Measurements from ENCODE around the gene SEMA6C.
"Not testable (repeated sequence)": the region's sequence is repeated elsewhere in the genome, so short reads cannot be mapped to it uniquely, and the experiment has no call there.

Gene SEMA6C

DNA sequence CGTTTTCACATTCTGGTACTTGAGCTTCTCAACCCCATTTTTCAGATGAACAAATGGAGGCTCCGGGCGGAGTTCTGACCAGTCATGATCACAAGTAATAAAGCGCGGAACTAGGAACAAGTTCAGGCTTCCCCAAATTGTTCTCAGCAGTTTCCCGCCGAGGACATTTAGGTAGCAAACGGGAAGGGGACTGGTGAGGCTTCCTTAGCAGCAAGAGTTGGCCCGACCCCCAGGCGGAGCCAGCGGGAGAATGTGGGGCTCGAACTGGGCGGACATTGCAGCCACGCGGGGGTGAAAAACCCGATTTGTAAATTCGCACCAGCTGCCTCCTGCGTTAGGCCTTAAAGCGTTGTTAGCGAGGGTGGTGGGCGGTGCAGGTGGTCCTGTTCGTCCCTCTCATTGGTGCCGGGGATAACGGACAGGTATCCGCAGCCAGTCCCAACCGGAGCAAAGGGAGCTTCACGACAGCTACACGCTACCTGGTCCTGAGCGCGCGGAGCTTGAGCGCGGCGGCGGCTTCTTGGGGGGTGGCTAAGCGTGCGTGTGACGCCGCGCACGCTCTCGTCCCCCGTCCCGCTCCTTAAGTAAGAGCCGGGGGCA lies 15.3 kb downstream of the SEMA6C start:
- H3K4me1 Mint-ChIP-seq (ENCODE audit: low read depth), result peaks cover 10% of the 10 kb centered on the region
- no peaks in the 10 kb centered on the region for H3K27me3 Mint-ChIP-seq (ENCODE audit: low read depth)
- H3K27ac Mint-ChIP-seq, result peak overlapping the region; percentile 52
- peak; percentile 70 for DNase-seq (ENCODE audit: low spot score)
- peak overlapping the region; percentile 66 for H3K4me3 Mint-ChIP-seq
- H3K36me3 Mint-ChIP-seq (ENCODE audit: low read depth), result peaks cover 3% of the 10 kb centered on the region
- H3K9me3 Mint-ChIP-seq, result no peaks in the 10 kb centered on the region

GRCh38 chr1:151128800-151129199 lies 17.6 kb downstream of the SEMA6C start:
- no peak overlapping the region for H3K4me3 Mint-ChIP-seq
- no peak overlapping the region for H3K27ac Mint-ChIP-seq
- no peaks in the 10 kb centered on the region for H3K9me3 Mint-ChIP-seq
- H3K27me3 Mint-ChIP-seq (ENCODE audit: low read depth), result no peaks in the 10 kb centered on the region
- peaks cover 3% of the 10 kb centered on the region for H3K36me3 Mint-ChIP-seq (ENCODE audit: low read depth)
- peaks cover 10% of the 10 kb centered on the region for H3K4me1 Mint-ChIP-seq (ENCODE audit: low read depth)
- no peak for DNase-seq (ENCODE audit: low spot score)

GRCh38 chr1:151124763-151125403 lies 21.5 kb downstream of the SEMA6C start:
- no peak overlapping the region for H3K4me3 Mint-ChIP-seq
- H3K27ac Mint-ChIP-seq, result no peak overlapping the region
- H3K9me3 Mint-ChIP-seq, result no peaks in the 10 kb centered on the region
- peaks cover 5% of the 10 kb centered on the region for H3K36me3 Mint-ChIP-seq (ENCODE audit: low read depth)
- no peaks in the 10 kb centered on the region for H3K4me1 Mint-ChIP-seq (ENCODE audit: low read depth)
- no peak for DNase-seq (ENCODE audit: low spot score)
- no peaks in the 10 kb centered on the region for H3K27me3 Mint-ChIP-seq (ENCODE audit: low read depth)

DNA sequence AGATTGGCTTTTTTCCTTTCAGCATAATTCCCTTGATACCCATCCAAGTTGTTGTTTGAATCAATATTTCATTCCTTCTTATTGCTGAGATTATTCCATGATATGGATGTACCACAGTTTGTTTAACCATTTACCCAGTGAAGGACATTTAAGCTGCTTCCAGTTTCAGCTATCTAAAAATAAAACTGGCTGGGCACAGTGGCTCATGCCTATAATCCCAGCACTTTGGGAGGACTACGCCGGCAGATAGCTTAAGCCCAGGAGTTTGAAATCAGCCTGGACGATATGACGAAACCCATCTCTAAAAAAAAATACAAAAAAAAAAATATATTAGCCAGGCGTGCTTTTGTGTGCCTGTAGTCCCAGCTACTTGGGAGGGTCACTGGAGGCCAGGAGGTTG lies 32.6 kb downstream of the SEMA6C start:
- Mint-ChIP-seq H3K27ac (no peak overlapping the region), H3K27me3 (ENCODE audit: low read depth) (no peaks in the 10 kb centered on the region), H3K9me3 (no peaks in the 10 kb centered on the region), H3K36me3 (ENCODE audit: low read depth) (peaks cover 3% of the 10 kb centered on the region), H3K4me3 (no peak overlapping the region), H3K4me1 (ENCODE audit: low read depth) (no peaks in the 10 kb centered on the region)
- DNase-seq (ENCODE audit: low spot score), result no peak

- Mint-ChIP-seq H3K9me3 (no peaks in the 10 kb centered on the region), H3K4me3 (no peak overlapping the region), H3K36me3 (ENCODE audit: low read depth) (peaks cover 18% of the 10 kb centered on the region), H3K27ac (no peak overlapping the region), H3K4me1 (ENCODE audit: low read depth) (no peaks in the 10 kb centered on the region), H3K27me3 (ENCODE audit: low read depth) (no peaks in the 10 kb centered on the region)
- no peak for DNase-seq (ENCODE audit: low spot score)
These were observed 38.1 kb downstream of the SEMA6C start for GRCh38 chr1:151108331-151108730.

DNA sequence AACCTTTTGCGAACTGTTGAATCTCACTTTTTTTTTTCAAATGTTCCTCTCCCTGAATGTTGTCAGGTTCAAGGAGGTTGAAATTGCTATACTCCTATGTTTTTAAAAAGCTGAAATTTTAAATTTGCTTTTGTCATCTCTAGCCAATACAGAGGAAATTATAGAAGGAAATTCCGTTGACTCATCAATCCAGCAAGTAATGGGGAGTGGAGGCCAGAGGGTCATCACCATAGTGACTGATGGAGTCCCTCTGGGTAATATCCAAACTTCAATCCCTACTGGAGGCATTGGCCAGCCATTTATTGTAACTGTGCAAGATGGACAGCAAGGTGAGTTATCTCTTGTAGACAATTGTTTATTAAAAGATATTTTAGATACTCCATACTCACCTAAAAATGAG lies 39.5 kb downstream of the SEMA6C start:
- Mint-ChIP-seq H3K27me3 (ENCODE audit: low read depth) (no peaks in the 10 kb centered on the region), H3K36me3 (ENCODE audit: low read depth) (peaks cover 18% of the 10 kb centered on the region)
- DNase-seq (ENCODE audit: low spot score), result no peak

DNA sequence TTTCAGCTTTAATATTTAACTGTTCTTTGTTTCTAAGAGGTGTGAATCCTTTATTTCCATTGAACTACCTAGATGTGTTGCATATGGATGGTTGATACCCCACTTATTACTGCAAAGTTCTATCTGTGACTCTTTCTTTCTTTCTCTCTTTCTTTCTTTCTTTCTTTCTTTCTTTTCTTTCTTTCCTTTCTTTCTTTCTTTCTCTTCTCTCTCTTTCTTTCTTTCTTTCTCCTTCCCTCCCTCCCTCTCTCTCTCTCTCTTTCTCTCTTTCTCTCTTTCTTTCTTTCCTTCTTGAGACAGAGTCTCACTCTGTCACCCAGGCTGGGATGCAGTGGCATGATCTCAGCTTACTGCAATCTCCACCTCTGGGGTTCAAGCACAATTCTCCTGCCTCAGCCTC lies 41.8 kb downstream of the SEMA6C start:
- no peak for DNase-seq (ENCODE audit: low spot score)
- Mint-ChIP-seq H3K4me3 (no peak overlapping the region), H3K27me3 (ENCODE audit: low read depth) (no peaks in the 10 kb centered on the region), H3K4me1 (ENCODE audit: low read depth) (no peaks in the 10 kb centered on the region), H3K36me3 (ENCODE audit: low read depth) (peaks cover 17% of the 10 kb centered on the region), H3K27ac (no peak overlapping the region), H3K9me3 (no peaks in the 10 kb centered on the region)

More for the DNA sequence above, 39.5 kb downstream of the SEMA6C start:
- Mint-ChIP-seq H3K27ac (no peak overlapping the region), H3K4me3 (no peak overlapping the region), H3K4me1 (ENCODE audit: low read depth) (no peaks in the 10 kb centered on the region), H3K9me3 (no peaks in the 10 kb centered on the region)

GRCh38 chr1:151098126-151098525 lies 48.3 kb downstream of the SEMA6C start:
- H3K4me3 Mint-ChIP-seq, result no peak overlapping the region
- H3K36me3 Mint-ChIP-seq (ENCODE audit: low read depth), result peaks cover 8% of the 10 kb centered on the region
- H3K27ac Mint-ChIP-seq, result no peak overlapping the region
- no peaks in the 10 kb centered on the region for H3K9me3 Mint-ChIP-seq
- H3K4me1 Mint-ChIP-seq (ENCODE audit: low read depth), result no peaks in the 10 kb centered on the region
- no peak for DNase-seq (ENCODE audit: low spot score)
- no peaks in the 10 kb centered on the region for H3K27me3 Mint-ChIP-seq (ENCODE audit: low read depth)

DNA sequence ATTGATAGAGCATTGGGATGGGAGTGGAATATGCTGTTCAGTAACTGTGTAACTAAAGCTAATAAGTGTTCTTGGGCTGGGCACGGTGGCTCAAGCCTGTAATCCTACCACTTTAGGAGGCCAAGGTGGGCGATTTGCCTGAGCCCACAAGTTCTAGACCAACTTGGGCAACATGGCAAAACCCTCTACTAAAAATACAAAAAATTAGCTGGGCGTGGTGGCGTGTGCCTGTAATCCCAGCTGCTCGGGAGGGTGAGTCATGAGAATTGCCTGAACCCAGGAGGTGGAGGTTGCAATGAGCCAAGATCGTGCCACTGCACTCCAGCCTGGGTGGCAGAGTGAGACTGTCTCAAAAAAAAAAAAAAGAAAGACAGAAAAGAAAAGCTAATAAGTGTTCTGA lies 49.0 kb downstream of the SEMA6C start:
- not testable (repeated sequence) for DNase-seq (ENCODE audit: low spot score); H3K36me3 Mint-ChIP-seq (ENCODE audit: low read depth); H3K27me3 Mint-ChIP-seq (ENCODE audit: low read depth); H3K9me3 Mint-ChIP-seq; H3K4me3 Mint-ChIP-seq; H3K4me1 Mint-ChIP-seq (ENCODE audit: low read depth); H3K27ac Mint-ChIP-seq

DNA sequence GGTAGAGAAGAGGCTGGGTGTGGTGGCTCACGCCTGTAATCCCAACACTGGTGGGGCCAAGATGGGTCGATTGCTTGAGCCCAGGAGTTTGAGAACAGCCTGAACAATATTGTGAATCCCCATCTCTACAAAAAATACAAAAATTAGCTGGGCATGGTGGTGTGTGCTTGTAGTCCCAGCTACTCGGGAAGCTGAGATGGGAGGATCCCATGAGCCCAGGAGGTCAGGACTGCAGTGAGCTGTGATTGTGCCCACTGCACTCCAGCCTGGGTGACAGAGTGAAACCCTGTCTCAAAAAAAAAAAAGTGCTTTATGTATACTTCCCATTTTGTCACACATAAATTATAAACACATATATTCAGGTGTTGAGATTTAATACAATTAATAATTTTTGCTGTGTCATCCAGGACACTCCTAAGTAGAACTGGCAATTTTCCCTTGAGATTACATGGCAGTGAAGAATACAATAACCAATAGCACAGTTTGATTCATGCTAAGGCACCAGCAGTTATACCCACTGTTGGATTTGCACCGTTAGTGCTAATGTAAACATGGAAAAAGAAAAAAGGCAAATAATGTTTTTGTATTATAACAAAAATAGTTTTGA lies 60.4 kb downstream of the SEMA6C start:
- no peaks in the 10 kb centered on the region for H3K27me3 Mint-ChIP-seq (ENCODE audit: low read depth)
- H3K36me3 Mint-ChIP-seq (ENCODE audit: low read depth), result no peaks in the 10 kb centered on the region
- H3K4me3 Mint-ChIP-seq, result no peak overlapping the region
- no peak for DNase-seq (ENCODE audit: low spot score)
- no peaks in the 10 kb centered on the region for H3K4me1 Mint-ChIP-seq (ENCODE audit: low read depth)
- H3K27ac Mint-ChIP-seq, result no peak overlapping the region
- no peaks in the 10 kb centered on the region for H3K9me3 Mint-ChIP-seq
